PC-3 (cell line): ENCODE results near the gene ST7. TPM values are rescaled to one million over a fixed set of nuclear protein-coding genes. Genes with fewer than 3 reads are reported as not detected.

ENCODE experiments used
- ATAC-seq: fragments of 200-7000 bp; cut with Tn5 transposase; 2 replicates; pipeline ENCODE4 v1.9.1; 2020; ENCODE audit warnings: mild to moderate bottlenecking, moderate library complexity
- BruUV-seq: library from RNA; stranded (reverse); fragments of 400-500 nt; replicated peaks from 2 replicates; lab custom pipeline; 2021; lab: Mats Ljungman, UMichigan
- CTCF ChIA-PET: fragments of 300-600 bp; sonication (Branson Sonifier 250); formaldehyde crosslinking; loops from one replicate; lab custom pipeline; 2022; ENCODE audit warnings: antibody characterized with exemption; lab: Charles Lee
- POLR2A ChIA-PET: fragments of 300-600 bp; sonication (Branson Sonifier 250); formaldehyde crosslinking; loops from one replicate; lab custom pipeline; 2022; ENCODE audit warnings: antibody characterized with exemption; ENCODE audit not compliant: unreplicated experiment; lab: Charles Lee
- DNase-seq: peaks from one replicate; pipeline ENCODE4 v3.0.0-alpha.2; 2015
- H2AFZ ChIP-seq: fragments of 300-600 bp; sonication (generic); 2 replicates; pipeline ENCODE4 v1.6.0; 2016; ENCODE audit warnings: antibody characterized with exemption, low read length
- H3F3A ChIP-seq: fragments of 300-600 bp; sonication (generic); one replicate; pipeline ENCODE4 v1.6.0; 2017; ENCODE audit warnings: antibody characterized with exemption, low read length, control low read depth, mild to moderate bottlenecking; ENCODE audit not compliant: unreplicated experiment
- H3K27ac ChIP-seq: fragments of 300-600 bp; sonication (generic); 2 replicates; pipeline ENCODE4 v1.5.1; 2016; ENCODE audit warnings: mild to moderate bottlenecking, low read length
- H3K27me3 ChIP-seq: fragments of 300-600 bp; sonication (generic); 2 replicates; pipeline ENCODE4 v1.6.1; 2016; ENCODE audit warnings: low read length, mixed read lengths
- H3K36me3 ChIP-seq: fragments of 300-600 bp; sonication (generic); 2 replicates; pipeline ENCODE4 v1.6.1; 2016; ENCODE audit warnings: low read depth, mixed run types, low read length, mixed read lengths
- H3K4me1 ChIP-seq: fragments of 300-600 bp; sonication (generic); 2 replicates; pipeline ENCODE4 v1.5.1; 2016; ENCODE audit warnings: low read length; ENCODE audit not compliant: insufficient read depth
- H3K4me2 ChIP-seq: fragments of 300-600 bp; sonication (generic); 2 replicates; pipeline ENCODE4 v1.6.0; 2016; ENCODE audit warnings: low read length
- H3K4me3 ChIP-seq: fragments of 300-600 bp; sonication (generic); 2 replicates; pipeline ENCODE4 v1.5.1; 2016; ENCODE audit warnings: mild to moderate bottlenecking, low read length, mixed read lengths
- H3K79me2 ChIP-seq: fragments of 300-600 bp; sonication (generic); 2 replicates; pipeline ENCODE4 v1.6.1; 2017; ENCODE audit warnings: low read length, mixed read lengths
- H3K9ac ChIP-seq: fragments of 300-600 bp; sonication (generic); 2 replicates; pipeline ENCODE4 v1.6.0; 2016; ENCODE audit warnings: mild to moderate bottlenecking, low read length
- H3K9me2 ChIP-seq: fragments of 300-600 bp; sonication (generic); replicated peaks from 2 replicates; pipeline ENCODE4 v1.6.1; 2016; ENCODE audit warnings: mixed run types, low read length, mixed read lengths
- H3K9me3 ChIP-seq: fragments of 300-600 bp; sonication (generic); 2 replicates; pipeline ENCODE4 v1.6.1; 2016; ENCODE audit warnings: low read length, mixed read lengths
- H4K20me1 ChIP-seq: fragments of 300-600 bp; sonication (generic); 2 replicates; pipeline ENCODE4 v1.6.1; 2016; ENCODE audit warnings: low read length, mixed read lengths
- CTCF ChIP-seq: fragments of 300-600 bp; sonication (generic); conservative IDR thresholded peaks from 2 replicates; pipeline ENCODE4 v1.5.1; 2017; ENCODE audit warnings: antibody characterized with exemption, low read depth, mild to moderate bottlenecking, low read length
- EZH2 ChIP-seq: fragments of 300-600 bp; sonication (generic); IDR thresholded peaks from one replicate; pipeline ENCODE4 v1.6.1; 2017; ENCODE audit warnings: antibody characterized with exemption, mild to moderate bottlenecking, low read length; ENCODE audit not compliant: unreplicated experiment
- EZH2phosphoT487 ChIP-seq: fragments of 300-600 bp; sonication (generic); IDR thresholded peaks from 2 replicates; pipeline ENCODE4 v1.6.1; 2018; ENCODE audit warnings: mild to moderate bottlenecking, antibody characterized with exemption, low read length, borderline replicate concordance
- intact Hi-C: fragments of 100-400 bp; cut with micrococcal nuclease; formaldehyde crosslinking; loops from 2 replicates; pipeline ENCODE4 v1.9.0; 2023
- total RNA-seq: library from RNA; depleted of rRNA; stranded (reverse); fragments of >200 nt; gene quantifications from 2 replicates; pipeline ENCODE4 v1.2.3, GENCODE V29; 2014

ST7 gene
- total RNA-seq, 1 experiment from 2014 or later, result 19.7 TPM

GRCh38 chr7:117124591-117125220 lies 171.4 kb downstream of the ST7 start:
- H3K36me3 ChIP-seq, result no peaks in the 10 kb centered on the region
- peak overlapping the region; percentile 48 for H3K4me3 ChIP-seq
- peaks cover 55% of the 10 kb centered on the region for H3K4me1 ChIP-seq
- ChIA-PET POLR2A (interaction anchor here (0.6 to 0.8 kb wide), 2 partner anchors 15 to 271 kb away, joined by 3 read pairs; no protein-coding TSS in a partner anchor), CTCF (interaction anchor here (0.6 to 1.0 kb wide), 2 partner anchors 140 to 262 kb away, joined by 4 read pairs; no protein-coding TSS in a partner anchor)
- TF ChIP-seq EZH2phosphoT487 (no peak), CTCF (no peak), EZH2 (no peak)
- no peak overlapping the region for H2AFZ ChIP-seq
- H3K9ac ChIP-seq, result peak overlapping the region; percentile 55
- H3K27me3 ChIP-seq, result no peaks in the 10 kb centered on the region
- intact Hi-C loops, result loop anchor here (5.0 to 10.0 kb wide), 3 partner anchors 117 to 950 kb away; no protein-coding TSS in a partner anchor
- BruUV-seq, result no TSS peak
- H3K27ac ChIP-seq, result peak overlapping the region; percentile 79
- H3K79me2 ChIP-seq, result 0 out of 2 replicates have a peak, but pooled peaks cover 4% of the 10 kb centered on the region
- H3F3A ChIP-seq, result peaks cover 4% of the 10 kb centered on the region
- peak; percentile 90 for ATAC-seq
- H3K9me3 ChIP-seq, result no peaks in the 10 kb centered on the region
- peak; percentile 96 for DNase-seq
- H4K20me1 ChIP-seq, result no peaks in the 10 kb centered on the region
- peak overlapping the region; percentile 80 for H3K4me2 ChIP-seq
- H3K9me2 ChIP-seq, result no peaks in the 10 kb centered on the region

GRCh38 chr7:117126676-117127075 lies 173.4 kb downstream of the ST7 start:
- ChIA-PET CTCF (interaction anchor here (1.4 to 1.5 kb wide), 2 partner anchors 86 to 172 kb away, joined by 6 read pairs; no protein-coding TSS in a partner anchor), POLR2A (no interaction called here)
- H3K4me3 ChIP-seq, result no peak overlapping the region
- DNase-seq (peak; percentile 22), ATAC-seq (no peak)
- H4K20me1 ChIP-seq, result no peaks in the 10 kb centered on the region
- H3K9me2 ChIP-seq, result no peaks in the 10 kb centered on the region
- intact Hi-C loops, result loop anchor here (2.0 to 10.0 kb wide), 3 partner anchors 36 to 952 kb away; no protein-coding TSS in a partner anchor
- peaks cover 61% of the 10 kb centered on the region for H3K4me1 ChIP-seq
- 0 out of 2 replicates have a peak, but pooled peaks cover 4% of the 10 kb centered on the region for H3K79me2 ChIP-seq
- H2AFZ ChIP-seq, result no peak overlapping the region
- no TSS peak for BruUV-seq
- peak overlapping the region; percentile 42 for H3K27ac ChIP-seq
- TF ChIP-seq EZH2 (no peak), CTCF (no peak), EZH2phosphoT487 (no peak)
- peak overlapping the region; percentile 31; the same call in 1 of the 2 replicates for H3K4me2 ChIP-seq
- H3K9me3 ChIP-seq, result no peaks in the 10 kb centered on the region
- H3K27me3 ChIP-seq, result no peaks in the 10 kb centered on the region
- no peaks in the 10 kb centered on the region for H3K36me3 ChIP-seq
- peaks cover 4% of the 10 kb centered on the region for H3F3A ChIP-seq
- no peak overlapping the region; the same call in 1 of the 2 replicates for H3K9ac ChIP-seq
